Activated T-helper 17 cell treated with anti-CD3 and anti-CD28 coated beads, Interleukin-2, amount 50 U/mL, for 72 hours (primary cell): Measurements from ENCODE around the gene VWCE. TPM values are rescaled to one million over a fixed set of nuclear protein-coding genes. Genes with fewer than 3 reads are reported as not detected.

Experiments used
- ATAC-seq: fragments of 150-1000 bp; cut with Tn5 transposase; replicated peaks from 2 replicates; pipeline ENCODE4 v1.10.0; 2021; ENCODE audit warnings: mild to moderate bottlenecking, moderate library complexity
- H3K27ac Mint-ChIP-seq: one replicate; pipeline ENCODE4 v1.8.0; 2022; ENCODE audit warnings: mixed read lengths
- H3K27me3 Mint-ChIP-seq: one replicate; pipeline ENCODE4 v1.8.0; 2022; ENCODE audit warnings: mixed read lengths
- H3K36me3 Mint-ChIP-seq: one replicate; pipeline ENCODE4 v1.8.0; 2022; ENCODE audit warnings: low read depth, mild to moderate bottlenecking, mixed read lengths
- H3K4me1 Mint-ChIP-seq: one replicate; pipeline ENCODE4 v1.8.0; 2022; ENCODE audit warnings: mixed read lengths
- H3K4me3 Mint-ChIP-seq: one replicate; pipeline ENCODE4 v1.8.0; 2022; ENCODE audit warnings: mild to moderate bottlenecking, mixed read lengths
- H3K9me3 Mint-ChIP-seq: one replicate; pipeline ENCODE4 v1.8.0; 2022; ENCODE audit warnings: mixed read lengths
- total RNA-seq, 2 donors: library from RNA; stranded (reverse); gene quantifications; one replicate each; pipeline ENCODE4 v1.2.3, GENCODE V29; 2022

VWCE gene, protein sequence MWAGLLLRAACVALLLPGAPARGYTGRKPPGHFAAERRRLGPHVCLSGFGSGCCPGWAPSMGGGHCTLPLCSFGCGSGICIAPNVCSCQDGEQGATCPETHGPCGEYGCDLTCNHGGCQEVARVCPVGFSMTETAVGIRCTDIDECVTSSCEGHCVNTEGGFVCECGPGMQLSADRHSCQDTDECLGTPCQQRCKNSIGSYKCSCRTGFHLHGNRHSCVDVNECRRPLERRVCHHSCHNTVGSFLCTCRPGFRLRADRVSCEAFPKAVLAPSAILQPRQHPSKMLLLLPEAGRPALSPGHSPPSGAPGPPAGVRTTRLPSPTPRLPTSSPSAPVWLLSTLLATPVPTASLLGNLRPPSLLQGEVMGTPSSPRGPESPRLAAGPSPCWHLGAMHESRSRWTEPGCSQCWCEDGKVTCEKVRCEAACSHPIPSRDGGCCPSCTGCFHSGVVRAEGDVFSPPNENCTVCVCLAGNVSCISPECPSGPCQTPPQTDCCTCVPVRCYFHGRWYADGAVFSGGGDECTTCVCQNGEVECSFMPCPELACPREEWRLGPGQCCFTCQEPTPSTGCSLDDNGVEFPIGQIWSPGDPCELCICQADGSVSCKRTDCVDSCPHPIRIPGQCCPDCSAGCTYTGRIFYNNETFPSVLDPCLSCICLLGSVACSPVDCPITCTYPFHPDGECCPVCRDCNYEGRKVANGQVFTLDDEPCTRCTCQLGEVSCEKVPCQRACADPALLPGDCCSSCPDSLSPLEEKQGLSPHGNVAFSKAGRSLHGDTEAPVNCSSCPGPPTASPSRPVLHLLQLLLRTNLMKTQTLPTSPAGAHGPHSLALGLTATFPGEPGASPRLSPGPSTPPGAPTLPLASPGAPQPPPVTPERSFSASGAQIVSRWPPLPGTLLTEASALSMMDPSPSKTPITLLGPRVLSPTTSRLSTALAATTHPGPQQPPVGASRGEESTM
- 10 to 100 TPM in 1 of 2 donors, 1 to 10 TPM in 1; 8.6 to 11.1 TPM for total RNA-seq

DNA sequence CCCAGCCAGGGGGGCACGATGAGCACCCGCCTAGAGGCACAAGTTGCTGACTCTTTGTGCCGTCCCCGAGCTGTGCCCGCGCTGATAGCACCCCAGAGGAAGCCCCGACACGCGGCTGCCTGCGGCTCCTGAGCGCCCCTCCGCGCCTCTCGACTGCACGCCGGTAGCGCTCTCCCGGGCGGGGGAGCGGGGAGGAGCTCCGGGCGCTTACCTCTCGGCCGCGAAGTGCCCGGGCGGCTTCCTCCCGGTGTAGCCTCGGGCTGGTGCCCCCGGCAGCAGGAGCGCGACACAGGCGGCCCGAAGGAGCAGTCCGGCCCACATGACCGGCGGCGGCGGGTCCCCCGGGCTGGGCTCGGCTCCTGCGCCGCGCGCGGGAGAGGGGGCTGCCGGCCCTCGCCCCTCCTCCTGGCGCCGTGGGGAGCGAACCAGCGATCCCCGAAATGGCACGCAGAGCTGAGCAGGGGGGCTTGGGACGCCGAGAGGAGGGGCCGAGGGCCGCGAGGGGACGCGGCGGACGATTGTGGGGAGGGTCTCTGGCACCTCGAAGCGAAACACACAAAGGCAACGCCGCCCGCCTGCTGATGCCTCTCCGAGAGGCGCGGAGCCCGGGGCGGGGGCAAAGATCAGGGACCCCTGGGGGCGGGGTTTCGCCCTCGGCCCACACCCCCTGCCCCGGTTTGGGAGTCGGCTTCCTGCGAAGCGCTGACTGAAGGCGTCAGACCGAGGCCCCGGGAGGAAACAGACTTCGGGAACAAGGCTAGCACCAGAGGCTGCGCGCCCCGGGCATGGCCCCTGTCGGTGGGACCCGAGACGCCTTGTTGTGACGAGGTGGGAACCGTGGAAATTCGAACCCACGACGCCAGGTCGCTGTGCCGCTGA, at the start of gene VWCE:
TSS of gene VWCE (minus strand) at position 600 of the 879 bp plus-strand sequence. CDS start at position 321, 279 bp downstream.
- H3K9me3 Mint-ChIP-seq: no peaks in the 10 kb centered on the region
- H3K4me3 Mint-ChIP-seq: peak within 1 kb of the TSS; percentile 79
- H3K36me3 Mint-ChIP-seq: no peaks in the 10 kb centered on the region
- peaks cover 12% of the 10 kb centered on the region for H3K27me3 Mint-ChIP-seq
- H3K27ac Mint-ChIP-seq: no peak within 1 kb of the TSS
- peaks cover 12% of the 10 kb centered on the region for H3K4me1 Mint-ChIP-seq
- ATAC-seq: peak; percentile 83

DNA sequence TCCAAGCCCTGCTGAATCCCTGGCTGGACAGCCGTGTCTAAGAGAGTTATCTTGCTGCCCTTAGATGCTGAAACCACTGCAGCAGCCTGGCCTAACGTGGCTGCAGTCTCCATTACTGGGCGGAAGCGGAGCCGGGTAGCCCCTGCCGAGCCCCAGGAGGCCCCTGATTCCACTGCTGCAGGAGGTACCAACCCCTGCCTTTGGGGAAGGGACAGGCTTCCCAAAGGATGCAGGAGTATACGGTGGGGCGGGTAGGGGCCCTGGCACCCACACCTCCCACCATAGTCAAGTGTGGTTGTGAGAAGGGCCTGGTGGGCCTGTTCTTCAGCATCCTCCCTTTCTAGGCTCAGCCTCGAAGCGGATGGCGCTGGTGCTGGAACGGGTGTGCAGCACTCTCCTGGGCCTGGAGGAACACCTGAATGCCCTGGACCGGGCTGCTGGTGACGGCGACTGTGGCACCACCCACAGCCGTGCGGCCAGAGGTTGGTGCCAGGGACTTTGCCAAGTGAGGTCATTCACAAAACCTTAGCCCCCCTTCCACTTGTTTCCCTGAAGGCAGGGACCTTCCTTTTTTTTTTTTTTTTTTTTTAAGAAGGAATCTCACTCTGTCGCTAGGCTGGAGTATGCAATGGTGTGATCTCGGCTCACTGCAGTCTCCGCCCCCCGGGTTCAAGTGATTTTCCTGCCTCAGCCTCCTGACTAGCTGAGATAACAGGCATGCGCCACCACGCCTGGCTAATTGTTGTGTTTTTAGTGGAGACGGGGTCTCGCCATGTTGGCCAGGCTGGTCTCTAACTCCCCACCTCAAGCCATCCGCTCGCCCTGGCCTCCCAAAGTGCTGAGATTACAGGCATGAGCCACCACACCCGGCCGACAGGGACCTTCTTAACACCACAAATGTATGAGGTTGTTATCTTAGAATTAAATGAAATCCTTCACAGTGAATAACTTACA, 49.0 kb upstream of the VWCE start:
- ATAC-seq: no peak
- peak overlapping the region; percentile 44 for H3K27ac Mint-ChIP-seq
- H3K27me3 Mint-ChIP-seq: no peaks in the 10 kb centered on the region
- no peaks in the 10 kb centered on the region for H3K9me3 Mint-ChIP-seq
- H3K4me1 Mint-ChIP-seq: no peaks in the 10 kb centered on the region
- peaks cover 10% of the 10 kb centered on the region for H3K36me3 Mint-ChIP-seq
- no peak overlapping the region for H3K4me3 Mint-ChIP-seq

DNA sequence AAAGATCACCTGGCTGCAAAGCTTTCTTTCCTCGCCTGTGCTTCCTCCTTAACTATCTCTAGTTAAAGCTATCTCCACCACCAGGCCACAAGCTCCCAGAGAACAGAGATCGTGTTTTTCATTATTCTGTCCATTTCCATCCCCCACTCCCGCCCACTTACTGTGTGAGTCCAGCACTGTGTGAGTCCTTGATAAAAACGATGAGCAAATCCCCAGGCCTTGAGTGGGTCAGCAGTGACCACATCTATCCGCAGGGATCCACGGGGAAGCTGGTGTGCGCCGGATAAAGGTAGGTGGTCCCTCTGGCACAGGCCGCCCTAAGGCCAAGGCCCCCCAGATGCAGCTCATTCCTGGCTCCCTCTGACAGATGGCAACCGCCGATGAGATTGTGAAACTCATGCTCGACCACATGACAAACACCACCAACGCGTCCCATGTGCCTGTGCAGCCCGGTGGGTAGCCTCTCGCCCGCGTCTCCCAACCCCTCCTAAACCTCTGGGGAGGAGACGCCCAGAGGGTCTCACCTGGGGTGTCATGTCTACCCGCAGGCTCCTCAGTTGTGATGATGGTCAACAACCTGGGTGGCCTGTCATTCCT, 47.2 kb upstream of the VWCE start:
- ATAC-seq: no peak
- H3K4me1 Mint-ChIP-seq: no peaks in the 10 kb centered on the region

DNA sequence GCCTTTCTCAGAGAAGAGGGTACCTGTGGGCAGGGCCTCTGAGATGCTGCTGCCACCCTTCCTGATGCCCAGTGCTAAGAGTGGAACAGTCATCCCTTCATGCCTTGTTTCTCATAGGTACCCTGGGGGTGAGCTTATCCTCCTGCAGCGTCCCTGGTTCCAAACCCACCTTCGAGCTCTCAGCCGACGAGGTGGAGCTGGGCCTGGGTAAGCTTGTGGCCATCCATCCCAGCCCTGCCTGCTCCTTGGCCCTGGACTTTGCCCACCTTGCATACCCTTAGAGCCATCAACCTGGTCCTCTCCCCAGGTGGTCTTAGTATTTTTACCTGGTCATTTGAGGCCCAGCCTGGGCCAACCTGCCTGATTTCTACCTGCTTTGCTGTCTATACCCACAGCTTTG, 46.6 kb upstream of the VWCE start:
- no peak for ATAC-seq
- Mint-ChIP-seq H3K27me3 (no peaks in the 10 kb centered on the region), H3K36me3 (peaks cover 5% of the 10 kb centered on the region), H3K4me1 (no peaks in the 10 kb centered on the region), H3K9me3 (no peaks in the 10 kb centered on the region), H3K4me3 (no peak overlapping the region), H3K27ac (peak overlapping the region; percentile 34)

More for the DNA sequence above, 47.2 kb upstream of the VWCE start:
- H3K36me3 Mint-ChIP-seq: peaks cover 5% of the 10 kb centered on the region
- no peaks in the 10 kb centered on the region for H3K9me3 Mint-ChIP-seq
- H3K27ac Mint-ChIP-seq: peak overlapping the region; percentile 34
- H3K4me3 Mint-ChIP-seq: no peak overlapping the region
- H3K27me3 Mint-ChIP-seq: no peaks in the 10 kb centered on the region

DNA sequence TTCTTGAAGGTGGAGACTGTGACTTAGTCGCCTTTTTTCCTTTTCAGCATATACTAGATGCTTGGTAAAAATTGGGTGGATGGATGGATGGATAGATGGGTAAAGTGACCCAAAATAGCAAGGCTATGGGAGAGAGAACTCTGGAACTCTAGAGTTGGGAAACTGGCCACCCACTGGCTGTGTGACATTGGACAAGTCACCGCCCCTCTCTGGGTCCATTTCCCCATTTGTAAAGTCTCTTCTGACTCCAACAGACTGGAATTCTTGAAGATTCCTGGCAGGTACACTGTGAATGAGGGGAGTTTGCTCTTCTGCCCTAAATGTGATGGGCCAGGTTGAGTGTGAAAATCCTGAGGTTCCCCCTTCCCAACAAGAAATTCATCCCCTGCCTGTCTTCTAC, 45.9 kb upstream of the VWCE start:
- Mint-ChIP-seq H3K4me1 (no peaks in the 10 kb centered on the region), H3K9me3 (no peaks in the 10 kb centered on the region), H3K27ac (peak overlapping the region; percentile 3), H3K4me3 (no peak overlapping the region), H3K36me3 (peaks cover 5% of the 10 kb centered on the region), H3K27me3 (no peaks in the 10 kb centered on the region)
- no peak for ATAC-seq

DNA sequence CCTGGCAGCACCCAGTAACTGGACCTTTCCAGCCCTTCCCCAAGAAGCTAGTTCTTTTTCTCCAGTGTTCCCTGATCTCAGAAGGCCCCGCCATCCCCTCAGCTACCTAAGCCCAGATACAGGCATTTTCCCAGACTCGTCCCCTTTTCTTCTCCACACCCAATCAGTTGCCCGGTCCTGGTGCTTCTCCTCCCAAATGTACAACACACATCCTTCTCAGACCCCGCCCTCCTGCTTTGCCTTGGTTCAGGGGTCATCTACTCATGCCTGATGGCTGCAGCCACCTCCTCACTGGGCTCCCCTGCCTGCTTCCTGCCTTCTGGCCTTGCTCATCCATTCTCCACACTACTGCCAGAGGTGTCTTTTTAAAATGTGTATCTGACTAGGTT, 44.4 kb upstream of the VWCE start:
- Mint-ChIP-seq H3K27ac (no peak overlapping the region), H3K27me3 (no peaks in the 10 kb centered on the region), H3K4me3 (no peak overlapping the region), H3K9me3 (no peaks in the 10 kb centered on the region), H3K4me1 (no peaks in the 10 kb centered on the region), H3K36me3 (peaks cover 5% of the 10 kb centered on the region)
- ATAC-seq: no peak

DNA sequence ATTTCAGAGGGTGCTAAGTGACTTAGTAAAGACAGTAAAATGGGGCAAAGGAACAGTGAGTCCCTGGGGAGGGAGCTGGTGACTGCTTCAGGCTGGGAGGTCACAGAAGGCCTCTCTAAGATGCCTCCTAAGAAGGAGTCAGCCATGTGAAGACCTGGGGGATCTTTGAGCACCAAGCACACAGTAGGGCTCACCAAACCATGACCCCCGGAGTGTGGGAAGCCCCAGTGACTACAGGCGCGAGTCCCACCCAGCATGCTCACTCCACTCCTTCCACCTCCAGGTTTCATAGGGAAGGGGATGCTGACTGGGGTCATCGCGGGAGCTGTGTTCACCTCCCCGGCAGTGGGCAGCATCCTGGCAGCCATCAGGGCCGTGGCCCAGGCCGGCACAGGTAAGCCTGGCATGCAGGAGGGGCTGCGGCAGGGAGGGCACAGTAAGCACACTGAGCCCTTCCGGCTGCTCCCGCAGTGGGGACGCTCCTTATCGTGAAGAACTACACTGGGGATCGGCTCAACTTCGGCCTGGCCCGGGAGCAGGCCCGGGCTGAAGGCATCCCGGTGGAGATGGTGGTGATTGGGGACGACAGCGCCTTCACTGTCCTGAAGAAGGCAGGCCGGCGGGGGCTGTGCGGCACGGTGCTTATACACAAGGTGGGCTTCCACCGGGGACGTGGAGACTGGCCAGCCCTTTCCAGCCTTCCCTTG, 43.8 kb upstream of the VWCE start:
- Mint-ChIP-seq H3K27ac (no peak overlapping the region), H3K9me3 (no peaks in the 10 kb centered on the region)
- no peak for ATAC-seq

DNA sequence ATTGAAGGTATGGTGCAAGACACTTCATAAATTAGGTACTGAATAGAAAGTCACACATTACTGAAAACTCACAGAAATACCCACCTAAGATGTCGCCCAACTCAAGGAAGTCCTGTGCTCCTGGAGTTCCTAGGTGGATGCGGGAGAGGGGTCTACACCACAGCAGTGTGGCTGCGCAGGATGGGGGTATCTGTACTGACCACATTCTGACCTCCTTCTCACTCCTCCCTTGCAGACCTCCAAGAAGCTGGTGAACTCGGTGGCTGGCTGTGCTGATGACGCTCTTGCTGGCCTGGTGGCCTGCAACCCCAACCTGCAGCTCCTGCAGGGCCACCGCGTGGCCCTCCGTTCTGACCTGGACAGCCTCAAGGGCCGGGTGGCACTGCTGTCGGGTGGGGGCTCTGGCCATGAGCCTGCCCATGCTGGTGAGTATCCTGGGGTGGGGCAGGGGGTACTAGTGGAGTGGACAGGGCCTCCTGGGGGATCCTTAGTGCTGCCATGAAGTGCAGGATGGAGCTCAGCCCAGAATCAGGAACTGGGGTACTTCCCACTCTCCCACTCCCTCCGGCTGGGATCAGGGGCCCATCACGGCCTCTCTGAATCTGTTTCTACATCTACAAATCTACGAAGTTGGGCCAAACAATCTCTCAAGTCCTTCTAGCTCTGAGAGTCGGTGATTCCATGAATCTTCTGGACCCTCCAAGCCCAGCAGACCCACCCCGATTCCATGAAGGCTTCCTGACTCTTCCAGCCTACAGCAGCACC, 42.8 kb upstream of the VWCE start:
- Mint-ChIP-seq H3K4me1 (peaks cover 9% of the 10 kb centered on the region), H3K27ac (no peak overlapping the region), H3K9me3 (no peaks in the 10 kb centered on the region), H3K27me3 (no peaks in the 10 kb centered on the region), H3K4me3 (no peak overlapping the region), H3K36me3 (peaks cover 15% of the 10 kb centered on the region)
- ATAC-seq: no peak

More for the DNA sequence above, 43.8 kb upstream of the VWCE start:
- H3K27me3 Mint-ChIP-seq: no peaks in the 10 kb centered on the region
- peaks cover 5% of the 10 kb centered on the region for H3K36me3 Mint-ChIP-seq
- peaks cover 3% of the 10 kb centered on the region for H3K4me1 Mint-ChIP-seq
- no peak overlapping the region for H3K4me3 Mint-ChIP-seq

DNA sequence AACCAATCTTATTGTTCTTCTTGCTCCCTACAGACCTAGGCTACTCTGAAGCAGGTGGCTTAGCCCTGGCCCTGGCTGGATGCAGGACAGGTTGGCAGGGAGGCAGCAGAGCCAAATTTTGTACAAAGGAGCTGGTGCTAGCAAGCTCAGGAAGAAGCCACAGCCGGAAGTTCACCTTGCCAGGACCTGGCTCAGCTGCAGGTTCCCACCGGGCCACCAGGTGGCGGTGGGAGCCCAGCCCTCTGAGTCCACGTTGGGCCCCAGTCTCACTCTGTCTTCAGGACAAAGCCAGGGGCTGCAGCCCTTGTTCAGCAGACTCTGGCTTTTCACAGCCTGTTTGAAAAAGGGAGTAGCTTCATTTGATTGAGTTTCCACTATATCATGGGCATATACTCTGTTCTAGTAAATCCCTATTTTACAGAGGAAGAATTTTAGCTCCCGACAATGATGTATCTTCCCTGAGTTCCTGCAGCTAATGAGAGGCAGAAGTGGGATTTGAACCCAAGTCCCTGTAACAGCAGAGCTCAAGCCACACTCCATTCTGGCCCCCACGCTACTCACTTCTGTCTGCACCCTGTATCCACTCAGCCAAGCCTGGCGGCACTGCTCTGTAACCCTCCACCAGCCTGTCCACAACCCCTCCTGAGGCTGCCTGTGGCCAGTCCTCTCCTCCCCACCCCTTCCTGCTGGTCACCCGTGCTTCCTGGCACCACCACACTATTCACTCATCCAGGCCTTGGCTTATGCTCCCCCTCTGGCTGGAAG, 41.2 kb upstream of the VWCE start:
- ATAC-seq: peak; percentile 68
- Mint-ChIP-seq H3K27ac (peak overlapping the region; percentile 66), H3K4me1 (peaks cover 18% of the 10 kb centered on the region)

DNA sequence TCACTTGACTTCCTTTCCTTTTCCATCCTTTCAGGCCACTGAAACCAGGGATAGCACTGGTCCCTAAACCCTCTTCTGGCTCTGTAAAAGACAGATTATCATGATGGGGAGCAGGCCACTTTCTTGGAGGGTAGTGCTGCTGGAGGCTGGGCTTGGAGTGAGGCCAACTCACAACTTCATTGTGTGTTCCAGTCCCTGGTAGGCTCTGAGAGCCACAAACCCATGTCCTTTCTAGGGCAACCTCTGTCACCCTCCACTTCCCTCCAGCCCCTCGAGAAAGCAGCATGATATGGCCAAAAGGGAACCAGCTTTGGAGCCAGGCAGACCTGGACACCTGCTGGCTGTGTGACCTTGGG, 40.2 kb upstream of the VWCE start:
- H3K4me3 Mint-ChIP-seq: no peak overlapping the region
- H3K27ac Mint-ChIP-seq: peak overlapping the region; percentile 66
- H3K9me3 Mint-ChIP-seq: no peaks in the 10 kb centered on the region
- H3K27me3 Mint-ChIP-seq: no peaks in the 10 kb centered on the region
- no peak for ATAC-seq
- H3K36me3 Mint-ChIP-seq: peaks cover 35% of the 10 kb centered on the region
- H3K4me1 Mint-ChIP-seq: peaks cover 24% of the 10 kb centered on the region

More for the DNA sequence above, 41.2 kb upstream of the VWCE start:
- H3K9me3 Mint-ChIP-seq: no peaks in the 10 kb centered on the region
- no peaks in the 10 kb centered on the region for H3K27me3 Mint-ChIP-seq
- H3K4me3 Mint-ChIP-seq: peak overlapping the region; percentile 25
- H3K36me3 Mint-ChIP-seq: peaks cover 25% of the 10 kb centered on the region
